Body of pancreas (tissue), 4 donors: ENCODE results near the gene TSHZ3. TPM values are rescaled to one million over a fixed set of nuclear protein-coding genes. Genes with fewer than 3 reads are reported as not detected.

Experiments
- ATAC-seq: fragments of 150-250 bp; one replicate; pipeline ENCODE4 v1.9.1; 2016
- DNase-seq, 4 donors: peaks; one replicate each; pipeline ENCODE4 v3.0.0-alpha.2; 2019
- H3K27ac ChIP-seq, 4 donors: fragments of 200-600 bp; sonication (generic); 1 replicate in 3 of 4; 2 replicates in 1 of 4; pipeline versions ENCODE4 v1.5.1 to v1.6.1; 2016 to 2019; ENCODE audit warnings: mild to moderate bottlenecking in 1 of 4, mixed read lengths in 1 of 4, moderate library complexity in 1 of 4
- H3K27me3 ChIP-seq, 2 donors: fragments of 200-600 bp; sonication (generic); one replicate each; pipeline ENCODE4 v1.6.0; 2016; ENCODE audit warnings: mild to moderate bottlenecking in 1 of 2
- H3K36me3 ChIP-seq, 2 donors: fragments of 200-600 bp; sonication (generic); replicated peaks in 1 of 2; 2 replicates each; pipeline ENCODE4 v1.5.1; 2016; ENCODE audit warnings: low read depth in 2 of 2; ENCODE audit not compliant: insufficient read depth in 1 of 2
- H3K4me1 ChIP-seq: fragments of 200-600 bp; sonication (generic); one replicate; pipeline ENCODE4 v1.6.0; 2016
- H3K4me3 ChIP-seq, 2 donors: fragments of 200-600 bp; sonication (generic); 1 replicate in 1 of 2; 2 replicates in 1 of 2; pipeline ENCODE4 v1.5.1; 2016 to 2019
- H3K9me3 ChIP-seq, 3 donors: fragments of 200-600 bp; sonication (generic); 1 replicate in 2 of 3; 2 replicates in 1 of 3; pipeline ENCODE4 v1.5.1; 2016
- POLR2A ChIP-seq, 3 donors: fragments of 450-650 bp; IDR thresholded peaks; one replicate each; pipeline ENCODE4 v1.6.1; 2016; ENCODE audit warnings: antibody characterized with exemption in 3 of 3, mild to moderate bottlenecking in 2 of 3
- WGBS, 2 donors: methylation state at CpG; one replicate each; pipeline ENCODE4 v1.1.5; 2017; 5-methylcytosine and 5-hydroxymethylcytosine counted together
- intact Hi-C: fragments of 100-400 bp; cut with DNase I; formaldehyde crosslinking; loops from one replicate; pipeline ENCODE4 v1.15.1; 2023
- total RNA-seq, 2 donors: library from RNA; depleted of rRNA; stranded (reverse); fragments of >200 nt; gene quantifications; one replicate each; pipeline ENCODE4 v1.1.0, GENCODE V29; 2016
- TF ChIP-seq, protein P1 (sequence below), 7 experiments: fragments of 450-650 bp in 4 of 7; fragments of 200-600 bp in 3 of 7; sonication (generic) in 3 of 7; IDR thresholded peaks; one replicate each; pipeline ENCODE4 v1.5.1; 2016 to 2019; ENCODE audit warnings: antibody characterized with exemption in 7 of 7

Gene TSHZ3
- total RNA-seq, 2 donors from 2014 or later, result 1.3 to 3.0 TPM

DNA sequence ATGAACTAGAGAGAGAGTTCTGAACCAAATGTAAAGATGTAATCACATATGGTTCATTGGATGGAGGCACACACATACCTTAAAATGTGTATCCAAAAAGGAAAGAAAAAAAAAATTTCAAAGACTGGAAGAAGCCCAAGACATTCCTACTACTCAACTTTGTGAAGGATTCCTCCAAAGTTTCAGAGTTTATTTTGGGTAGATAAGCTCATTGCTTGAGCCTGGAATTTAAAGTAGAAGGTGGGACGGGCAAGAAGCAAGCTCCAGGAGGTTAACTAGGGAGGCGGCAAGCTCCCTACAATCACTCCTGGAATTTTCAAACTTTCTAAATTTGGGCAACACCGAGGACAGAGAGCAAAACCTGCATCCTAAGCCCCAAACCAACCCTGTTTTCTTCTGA lies 1.9 kb downstream of the TSHZ3 start:
- no peak overlapping the region for H3K27ac ChIP-seq
- H3K9me3 ChIP-seq, result no peaks in the 10 kb centered on the region
- H3K36me3 ChIP-seq, result no peaks in the 10 kb centered on the region
- no peak for TF ChIP-seq POLR2A (IDR thresholded peaks at IDR 0.05)
- TF ChIP-seq, protein P1, sequence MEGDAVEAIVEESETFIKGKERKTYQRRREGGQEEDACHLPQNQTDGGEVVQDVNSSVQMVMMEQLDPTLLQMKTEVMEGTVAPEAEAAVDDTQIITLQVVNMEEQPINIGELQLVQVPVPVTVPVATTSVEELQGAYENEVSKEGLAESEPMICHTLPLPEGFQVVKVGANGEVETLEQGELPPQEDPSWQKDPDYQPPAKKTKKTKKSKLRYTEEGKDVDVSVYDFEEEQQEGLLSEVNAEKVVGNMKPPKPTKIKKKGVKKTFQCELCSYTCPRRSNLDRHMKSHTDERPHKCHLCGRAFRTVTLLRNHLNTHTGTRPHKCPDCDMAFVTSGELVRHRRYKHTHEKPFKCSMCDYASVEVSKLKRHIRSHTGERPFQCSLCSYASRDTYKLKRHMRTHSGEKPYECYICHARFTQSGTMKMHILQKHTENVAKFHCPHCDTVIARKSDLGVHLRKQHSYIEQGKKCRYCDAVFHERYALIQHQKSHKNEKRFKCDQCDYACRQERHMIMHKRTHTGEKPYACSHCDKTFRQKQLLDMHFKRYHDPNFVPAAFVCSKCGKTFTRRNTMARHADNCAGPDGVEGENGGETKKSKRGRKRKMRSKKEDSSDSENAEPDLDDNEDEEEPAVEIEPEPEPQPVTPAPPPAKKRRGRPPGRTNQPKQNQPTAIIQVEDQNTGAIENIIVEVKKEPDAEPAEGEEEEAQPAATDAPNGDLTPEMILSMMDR (IDR thresholded peaks at IDR 0.05), result no peak
- ATAC-seq, result no peak
- 68 to 75% methylated on average over 3 of the region's 3 CpGs for WGBS, 2 donors
- H3K27me3 ChIP-seq, result peaks cover 0 to 8% of the 10 kb centered on the region in 2 donors
- intact Hi-C loops, result no loop called here
- H3K4me3 ChIP-seq, result no peak overlapping the region
- H3K4me1 ChIP-seq, result peaks cover 19% of the 10 kb centered on the region
- DNase-seq, result no peak

DNA sequence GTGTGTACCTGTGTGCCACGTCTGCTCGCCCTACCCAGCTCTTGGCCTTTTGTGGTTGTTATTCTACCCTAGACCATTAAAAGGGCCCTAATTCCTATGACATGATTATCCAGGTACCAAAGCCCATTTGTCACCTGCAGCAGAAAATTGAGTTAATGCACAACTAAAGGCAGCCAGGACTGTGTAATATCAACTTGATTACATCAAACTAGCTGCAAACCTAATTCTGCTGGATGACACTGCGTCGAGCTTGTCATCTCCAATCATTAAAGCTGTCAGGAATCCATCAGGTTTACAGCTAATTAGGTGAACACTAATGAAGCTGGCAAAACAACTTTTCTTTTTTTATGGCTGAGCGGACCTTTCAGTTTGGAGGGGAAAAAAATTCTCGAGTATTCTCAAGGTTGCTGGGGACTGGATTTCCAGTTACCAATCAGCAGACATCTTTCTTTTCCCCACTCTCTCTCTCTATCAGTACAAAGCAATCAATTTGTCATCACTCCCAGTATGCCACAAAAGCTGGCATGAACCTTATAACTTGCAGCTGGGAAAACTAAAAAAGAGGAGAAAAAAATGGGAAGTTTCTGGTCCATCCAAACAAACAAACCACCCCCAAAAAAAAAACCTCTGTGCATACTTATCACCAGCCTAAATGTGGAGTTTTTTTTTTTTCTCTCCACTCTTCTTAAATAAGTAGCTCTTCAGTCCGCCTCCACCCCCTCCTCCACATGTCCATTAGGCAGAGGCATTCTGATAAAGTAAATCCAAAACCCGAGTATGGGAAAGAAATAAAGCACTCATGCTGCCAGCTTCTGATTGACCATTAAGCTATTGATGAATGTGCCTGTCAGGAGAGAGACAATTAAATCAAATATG lies 2.8 kb downstream of the TSHZ3 start:
- WGBS, 2 donors, result 55 to 65% methylated on average over 8 of the region's 8 CpGs
- no peak overlapping the region for H3K27ac ChIP-seq
- H3K4me3 ChIP-seq, result no peak overlapping the region

DNA sequence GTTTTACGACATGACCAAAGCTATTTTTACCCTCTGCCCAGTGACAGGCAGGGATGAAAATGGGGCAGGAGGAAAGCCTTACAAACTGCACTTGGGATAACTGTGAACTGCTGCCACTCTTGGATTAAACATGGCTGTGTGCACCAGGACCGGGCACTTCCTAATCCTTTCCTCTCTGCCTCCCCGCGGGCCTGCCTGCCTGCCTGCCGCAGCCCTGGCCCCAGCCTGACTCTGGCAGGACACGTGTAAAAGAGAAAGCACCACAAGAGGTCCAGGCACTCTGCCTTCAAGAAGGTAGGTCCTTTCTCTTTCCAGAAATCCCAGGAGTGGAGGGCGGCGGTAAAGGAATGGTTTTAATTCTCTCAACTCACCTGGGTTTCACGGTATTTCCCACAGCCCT lies 4.8 kb downstream of the TSHZ3 start:
- Histone ChIP-seq H3K36me3 (no peaks in the 10 kb centered on the region), H3K27me3 (no peaks in the 10 kb centered on the region), H3K4me1 (peaks cover 12% of the 10 kb centered on the region), H3K4me3 (no peak overlapping the region), H3K9me3 (no peaks in the 10 kb centered on the region), H3K27ac (no peak overlapping the region)
- intact Hi-C loops, result no loop called here
- TF ChIP-seq, protein P1 (IDR thresholded peaks at IDR 0.05), result no peak
- TF ChIP-seq POLR2A (IDR thresholded peaks at IDR 0.05), result no peak
- ATAC-seq (no peak), DNase-seq (no peak)
- 49 to 55% methylated on average over 9 of the region's 9 CpGs for WGBS, 2 donors

More for the DNA sequence above, 2.8 kb downstream of the TSHZ3 start:
- TF ChIP-seq, protein P1 (IDR thresholded peaks at IDR 0.05), result no peak
- TF ChIP-seq POLR2A (IDR thresholded peaks at IDR 0.05), result no peak
- H3K4me1 ChIP-seq, result peaks cover 12% of the 10 kb centered on the region
- no peak for DNase-seq
- H3K27me3 ChIP-seq, result peaks cover 0 to under 1% of the 10 kb centered on the region in 2 donors
- intact Hi-C loops, result no loop called here
- no peak for ATAC-seq
- H3K36me3 ChIP-seq, result no peaks in the 10 kb centered on the region
- H3K9me3 ChIP-seq, result no peaks in the 10 kb centered on the region

DNA sequence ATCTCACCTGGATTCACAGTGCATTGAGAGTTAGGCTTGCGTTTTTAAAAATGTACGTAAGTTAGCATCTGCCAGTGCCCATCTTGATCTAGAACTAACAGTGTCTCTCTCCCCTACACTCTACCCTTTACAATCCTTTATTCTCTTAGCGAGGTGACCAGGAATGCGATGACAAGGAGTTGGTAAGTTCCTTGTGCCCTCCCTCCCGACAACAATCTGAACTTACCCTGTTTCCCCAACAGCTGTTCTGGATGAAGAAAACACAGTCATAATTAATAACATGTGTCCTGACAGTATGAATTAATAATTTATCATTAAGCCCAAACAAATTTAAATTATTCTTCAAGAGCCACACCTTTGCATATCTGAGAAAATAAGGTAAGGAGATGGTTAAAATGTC lies 6.3 kb downstream of the TSHZ3 start:
- intact Hi-C loops, result no loop called here
- no peaks in the 10 kb centered on the region for H3K36me3 ChIP-seq
- WGBS, 2 donors, result 81 to 87% methylated on average over 5 of the region's 5 CpGs

More for the DNA sequence above, 6.3 kb downstream of the TSHZ3 start:
- no peak overlapping the region for H3K27ac ChIP-seq
- peaks cover 11% of the 10 kb centered on the region for H3K4me1 ChIP-seq
- no peak for TF ChIP-seq POLR2A (IDR thresholded peaks at IDR 0.05)
- TF ChIP-seq, protein P1 (IDR thresholded peaks at IDR 0.05), result no peak
- no peak for DNase-seq
- no peak overlapping the region for H3K4me3 ChIP-seq
- no peak for ATAC-seq
- no peaks in the 10 kb centered on the region for H3K9me3 ChIP-seq
- H3K27me3 ChIP-seq, result no peaks in the 10 kb centered on the region
